ENCODE measurements around the gene ZBTB32.
"Not testable (repeated sequence)": the region's sequence is repeated elsewhere in the genome, so short reads cannot be mapped to it uniquely, and the experiment has no call there.

The ZBTB32 gene

DNA sequence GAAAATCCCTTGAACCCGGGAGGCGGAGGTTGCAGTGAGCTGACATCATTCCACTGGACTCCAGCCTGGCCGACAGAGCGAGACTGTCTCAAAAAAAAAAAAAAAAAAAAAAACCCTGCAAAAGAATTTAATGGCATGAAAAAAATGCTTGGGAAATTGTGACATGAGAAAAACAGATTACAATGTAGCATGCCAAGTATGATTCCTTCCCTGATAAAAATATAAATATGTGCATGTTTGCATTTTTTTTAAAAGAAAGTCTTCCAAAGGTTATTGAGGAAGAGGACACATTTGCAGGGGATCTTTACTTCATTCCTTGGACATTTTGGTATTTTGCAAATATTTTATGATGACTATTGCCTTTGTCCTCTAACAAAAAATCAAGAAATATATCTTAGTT lies 14.5 kb upstream of the ZBTB32 start:
- H2BK120ac ChIP-seq (ENCODE audit: low read depth, low read length), result no peak overlapping the region
- no peak overlapping the region for H3K4me2 ChIP-seq (ENCODE audit: low read length, poor library complexity, severe bottlenecking)
- 86% methylated on average over 2 of the region's 4 CpGs for WGBS

GRCh38 chr19:35691106-35691505 lies 13.3 kb upstream of the ZBTB32 start:
- not testable (repeated sequence) for H2AFZ ChIP-seq (ENCODE audit: low read depth, low read length); H4K8ac ChIP-seq (ENCODE audit: low read length); H2BK12ac ChIP-seq (ENCODE audit: low read length in 2 of 2); H2BK120ac ChIP-seq (ENCODE audit: low read depth, low read length); H3K9ac ChIP-seq (ENCODE audit: low read length); H3K79me1 ChIP-seq (replicated peaks; ENCODE audit: low read length, poor library complexity, severe bottlenecking); DNase-seq; H3K4ac ChIP-seq (ENCODE audit: low read depth in 1 of 2, low read length in 2 of 2); H3K9me3 ChIP-seq (ENCODE audit: control insufficient read depth, low read length); H2AK5ac ChIP-seq (ENCODE audit: low read length, severe bottlenecking); H3K14ac ChIP-seq (ENCODE audit: low read length in 2 of 2); H3K23ac ChIP-seq (ENCODE audit: low read length in 2 of 2); H3K18ac ChIP-seq (ENCODE audit: low read depth in 1 of 2, low read length in 2 of 2); H3K4me3 ChIP-seq (ENCODE audit: insufficient read depth in 1 of 2, low read depth in 1 of 2, low read length in 2 of 2); H2BK5ac ChIP-seq (ENCODE audit: low read depth, low read length, poor library complexity, severe bottlenecking); H3K27ac ChIP-seq (ENCODE audit: low read length, poor library complexity, severe bottlenecking); H3K4me2 ChIP-seq (ENCODE audit: low read length, poor library complexity, severe bottlenecking); H2BK15ac ChIP-seq (ENCODE audit: low read depth, poor library complexity, severe bottlenecking); H4K91ac ChIP-seq (ENCODE audit: low read length); H3K36me3 ChIP-seq (ENCODE audit: control insufficient read depth in 1 of 2, insufficient read depth in 2 of 2, low read depth in 1 of 2, low read length in 2 of 2); H3K4me1 ChIP-seq (ENCODE audit: control insufficient read depth, insufficient read depth, low read depth, low read length); H3K27me3 ChIP-seq (ENCODE audit: control insufficient read depth in 1 of 2, insufficient read depth in 1 of 2, low read length in 2 of 2)
- WGBS, result 91% methylated on average over 29 of the region's 37 CpGs

More for the DNA sequence above, 14.5 kb upstream of the ZBTB32 start:
- H2BK15ac ChIP-seq (ENCODE audit: low read depth, poor library complexity, severe bottlenecking), result no peak overlapping the region
- no peak overlapping the region for H3K27ac ChIP-seq (ENCODE audit: low read length, poor library complexity, severe bottlenecking)
- no peak overlapping the region for H2BK5ac ChIP-seq (ENCODE audit: low read depth, low read length, poor library complexity, severe bottlenecking)
- H2AFZ ChIP-seq (ENCODE audit: low read depth, low read length), result no peak overlapping the region
- no peaks in the 10 kb centered on the region for H3K79me1 ChIP-seq (replicated peaks; ENCODE audit: low read length, poor library complexity, severe bottlenecking)
- no peak overlapping the region for H4K91ac ChIP-seq (ENCODE audit: low read length)
- H3K36me3 ChIP-seq (ENCODE audit: control insufficient read depth in 1 of 2, insufficient read depth in 2 of 2, low read depth in 1 of 2, low read length in 2 of 2), result no peaks in the 10 kb centered on the region
- no peak overlapping the region for H2AK5ac ChIP-seq (ENCODE audit: low read length, severe bottlenecking)
- no peak overlapping the region for H3K4me3 ChIP-seq (ENCODE audit: insufficient read depth in 1 of 2, low read depth in 1 of 2, low read length in 2 of 2)
- no peak overlapping the region for H3K4ac ChIP-seq (ENCODE audit: low read depth in 1 of 2, low read length in 2 of 2)
- no peaks in the 10 kb centered on the region for H3K9me3 ChIP-seq (ENCODE audit: control insufficient read depth, low read length)
- H3K9ac ChIP-seq (ENCODE audit: low read length), result no peak overlapping the region
- H2BK12ac ChIP-seq (ENCODE audit: low read length in 2 of 2), result no peak overlapping the region
- no peak overlapping the region for H3K18ac ChIP-seq (ENCODE audit: low read depth in 1 of 2, low read length in 2 of 2)
- H4K8ac ChIP-seq (ENCODE audit: low read length), result no peak overlapping the region
- H3K23ac ChIP-seq (ENCODE audit: low read length in 2 of 2), result no peak overlapping the region
- H3K27me3 ChIP-seq (ENCODE audit: control insufficient read depth in 1 of 2, insufficient read depth in 1 of 2, low read length in 2 of 2), result no peaks in the 10 kb centered on the region
- no peaks in the 10 kb centered on the region for H3K4me1 ChIP-seq (ENCODE audit: control insufficient read depth, insufficient read depth, low read depth, low read length)
- H3K14ac ChIP-seq (ENCODE audit: low read length in 2 of 2), result no peak overlapping the region
- DNase-seq, result no peak

DNA sequence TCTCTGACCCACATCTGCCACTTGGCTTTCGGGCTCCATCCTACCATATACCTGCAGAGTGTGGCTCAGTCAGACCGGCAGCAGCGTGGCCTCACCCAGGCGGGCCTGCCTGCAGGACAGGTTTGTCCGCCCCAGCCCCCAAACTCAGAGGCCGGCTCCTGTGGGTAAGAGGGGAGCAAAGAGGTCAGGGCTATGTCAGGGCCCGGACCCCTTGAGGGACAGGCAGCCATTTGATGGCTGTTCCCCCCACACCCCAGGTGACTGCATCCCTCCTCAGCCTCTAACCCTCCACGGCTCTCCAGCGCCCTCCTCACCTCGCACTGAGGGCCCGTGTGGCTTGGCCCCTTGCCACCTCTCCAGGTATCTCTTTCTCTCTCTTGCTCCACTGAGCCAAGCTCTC lies 12.3 kb upstream of the ZBTB32 start:
- H2AFZ ChIP-seq (ENCODE audit: low read depth, low read length), result no peak overlapping the region
- no peak overlapping the region for H3K27ac ChIP-seq (ENCODE audit: low read length, poor library complexity, severe bottlenecking)
- no peaks in the 10 kb centered on the region for H3K36me3 ChIP-seq (ENCODE audit: control insufficient read depth in 1 of 2, insufficient read depth in 2 of 2, low read depth in 1 of 2, low read length in 2 of 2)
- no peak overlapping the region for H2BK5ac ChIP-seq (ENCODE audit: low read depth, low read length, poor library complexity, severe bottlenecking)
- no peaks in the 10 kb centered on the region for H3K4me1 ChIP-seq (ENCODE audit: control insufficient read depth, insufficient read depth, low read depth, low read length)
- no peak for DNase-seq
- no peak overlapping the region for H4K8ac ChIP-seq (ENCODE audit: low read length)
- H2BK12ac ChIP-seq (ENCODE audit: low read length in 2 of 2), result no peak overlapping the region
- no peak overlapping the region for H3K9ac ChIP-seq (ENCODE audit: low read length)
- no peak overlapping the region for H2AK5ac ChIP-seq (ENCODE audit: low read length, severe bottlenecking)
- no peaks in the 10 kb centered on the region for H3K9me3 ChIP-seq (ENCODE audit: control insufficient read depth, low read length)
- no peak overlapping the region for H3K4me2 ChIP-seq (ENCODE audit: low read length, poor library complexity, severe bottlenecking)
- H2BK15ac ChIP-seq (ENCODE audit: low read depth, poor library complexity, severe bottlenecking), result no peak overlapping the region
- WGBS, result 93% methylated on average over 9 of the region's 11 CpGs
- no peak overlapping the region for H3K23ac ChIP-seq (ENCODE audit: low read length in 2 of 2)
- H3K18ac ChIP-seq (ENCODE audit: low read depth in 1 of 2, low read length in 2 of 2), result no peak overlapping the region
- no peak overlapping the region for H3K4me3 ChIP-seq (ENCODE audit: insufficient read depth in 1 of 2, low read depth in 1 of 2, low read length in 2 of 2)
- no peak overlapping the region for H3K4ac ChIP-seq (ENCODE audit: low read depth in 1 of 2, low read length in 2 of 2)
- no peak overlapping the region for H2BK120ac ChIP-seq (ENCODE audit: low read depth, low read length)
- no peak overlapping the region for H4K91ac ChIP-seq (ENCODE audit: low read length)
- no peaks in the 10 kb centered on the region for H3K79me1 ChIP-seq (replicated peaks; ENCODE audit: low read length, poor library complexity, severe bottlenecking)
- no peak overlapping the region for H3K14ac ChIP-seq (ENCODE audit: low read length in 2 of 2)
- peaks cover 3 to 7% of the 10 kb centered on the region in 2 experiments for H3K27me3 ChIP-seq (ENCODE audit: control insufficient read depth in 1 of 2, insufficient read depth in 1 of 2, low read length in 2 of 2)

DNA sequence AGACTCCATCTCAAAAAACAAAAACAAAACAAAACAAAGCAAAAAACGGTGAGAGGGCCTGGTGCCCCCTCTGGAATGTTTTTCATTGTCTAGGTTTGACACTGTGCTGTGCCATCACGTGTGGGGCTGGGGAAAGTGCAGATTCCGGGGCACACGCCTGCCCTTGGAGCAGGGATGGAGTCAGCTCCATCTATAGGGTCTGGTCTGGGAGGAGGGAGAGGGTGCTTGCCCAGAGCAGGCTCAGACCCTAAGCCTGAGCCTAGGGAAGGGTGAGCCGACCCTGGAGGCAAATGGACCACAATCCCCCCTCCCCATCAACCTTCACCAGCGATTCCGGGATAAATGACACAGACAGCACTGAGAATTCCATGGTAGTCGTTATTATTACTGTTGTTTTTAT lies 10.9 kb upstream of the ZBTB32 start:
- no peak overlapping the region for H3K18ac ChIP-seq (ENCODE audit: low read depth in 1 of 2, low read length in 2 of 2)
- H3K4me1 ChIP-seq (ENCODE audit: control insufficient read depth, insufficient read depth, low read depth, low read length), result no peaks in the 10 kb centered on the region
- H3K27me3 ChIP-seq (ENCODE audit: control insufficient read depth in 1 of 2, insufficient read depth in 1 of 2, low read length in 2 of 2), result peaks cover 3 to 9% of the 10 kb centered on the region in 2 experiments
- no peaks in the 10 kb centered on the region for H3K79me1 ChIP-seq (replicated peaks; ENCODE audit: low read length, poor library complexity, severe bottlenecking)
- no peak overlapping the region for H3K4me2 ChIP-seq (ENCODE audit: low read length, poor library complexity, severe bottlenecking)
- no peak for DNase-seq
- H4K91ac ChIP-seq (ENCODE audit: low read length), result peak overlapping the region; percentile 15
- no peaks in the 10 kb centered on the region for H3K9me3 ChIP-seq (ENCODE audit: control insufficient read depth, low read length)
- H2AK5ac ChIP-seq (ENCODE audit: low read length, severe bottlenecking), result no peak overlapping the region
- no peak overlapping the region for H3K23ac ChIP-seq (ENCODE audit: low read length in 2 of 2)
- no peak overlapping the region for H2BK12ac ChIP-seq (ENCODE audit: low read length in 2 of 2)
- H2BK5ac ChIP-seq (ENCODE audit: low read depth, low read length, poor library complexity, severe bottlenecking), result no peak overlapping the region
- no peak overlapping the region for H2BK120ac ChIP-seq (ENCODE audit: low read depth, low read length)
- H3K14ac ChIP-seq (ENCODE audit: low read length in 2 of 2), result no peak overlapping the region
- no peak overlapping the region for H3K9ac ChIP-seq (ENCODE audit: low read length)
- WGBS, result 38% methylated on average over 3 of the region's 8 CpGs
- H3K36me3 ChIP-seq (ENCODE audit: control insufficient read depth in 1 of 2, insufficient read depth in 2 of 2, low read depth in 1 of 2, low read length in 2 of 2), result no peaks in the 10 kb centered on the region
- no peak overlapping the region for H2BK15ac ChIP-seq (ENCODE audit: low read depth, poor library complexity, severe bottlenecking)
- H3K4me3 ChIP-seq (ENCODE audit: insufficient read depth in 1 of 2, low read depth in 1 of 2, low read length in 2 of 2), result no peak overlapping the region
- H3K4ac ChIP-seq (ENCODE audit: low read depth in 1 of 2, low read length in 2 of 2), result no peak overlapping the region
- H2AFZ ChIP-seq (ENCODE audit: low read depth, low read length), result no peak overlapping the region
- H4K8ac ChIP-seq (ENCODE audit: low read length), result no peak overlapping the region
- no peak overlapping the region for H3K27ac ChIP-seq (ENCODE audit: low read length, poor library complexity, severe bottlenecking)

Data from mesenchymal stem cell (in vitro differentiated cells and primary cell).